Measurements from ENCODE around the gene CORO1C. TPM values are rescaled to one million over a fixed set of nuclear protein-coding genes. Genes with fewer than 3 reads are reported as not detected.

CORO1C gene
- total RNA-seq, 1 donor from 2014 or later: 164 TPM

DNA sequence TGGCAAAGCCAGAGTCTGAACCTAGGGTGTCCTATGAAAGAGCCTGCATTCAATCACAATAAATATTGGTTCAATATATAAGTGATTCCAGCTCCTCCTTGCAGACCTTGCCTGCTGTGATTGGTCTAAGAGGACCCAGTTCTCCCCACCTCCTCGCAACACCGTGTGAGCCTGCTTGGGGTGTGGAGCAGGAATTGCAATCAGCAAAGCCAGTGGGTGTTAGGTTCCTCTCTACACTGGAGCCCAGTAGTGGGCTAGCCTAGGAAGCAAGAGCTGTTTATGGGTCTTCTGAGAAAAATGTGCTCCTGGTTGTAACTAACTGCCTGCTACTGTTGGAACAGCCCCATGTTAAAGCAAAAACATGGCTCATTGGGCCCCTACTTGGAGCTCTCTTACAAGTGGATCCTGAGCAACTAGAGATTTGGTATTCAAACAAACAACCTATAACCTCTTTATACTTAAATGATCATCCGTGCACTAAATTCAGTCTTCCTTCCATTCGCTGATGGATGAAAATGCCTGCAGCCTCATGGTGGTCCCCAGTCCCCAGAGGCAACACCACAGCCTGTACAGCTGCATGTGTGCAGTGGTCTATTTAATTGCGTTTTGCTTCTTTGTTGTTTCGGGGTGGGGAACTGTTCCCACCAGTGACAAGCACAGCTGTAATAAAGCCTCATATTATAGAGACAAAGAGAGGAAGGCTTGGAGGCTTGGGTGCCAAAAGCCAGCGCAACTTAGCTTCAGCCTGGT, 93.9 kb downstream of the CORO1C start:
- H3K27me3 ChIP-seq (ENCODE audit: control insufficient read depth, insufficient read depth, low read length): no peaks in the 10 kb centered on the region
- no peak overlapping the region for H3K4me3 ChIP-seq (ENCODE audit: low read depth, low read length)
- DNase-seq (ENCODE audit: low read depth): no peak
- TF ChIP-seq, protein P1, sequence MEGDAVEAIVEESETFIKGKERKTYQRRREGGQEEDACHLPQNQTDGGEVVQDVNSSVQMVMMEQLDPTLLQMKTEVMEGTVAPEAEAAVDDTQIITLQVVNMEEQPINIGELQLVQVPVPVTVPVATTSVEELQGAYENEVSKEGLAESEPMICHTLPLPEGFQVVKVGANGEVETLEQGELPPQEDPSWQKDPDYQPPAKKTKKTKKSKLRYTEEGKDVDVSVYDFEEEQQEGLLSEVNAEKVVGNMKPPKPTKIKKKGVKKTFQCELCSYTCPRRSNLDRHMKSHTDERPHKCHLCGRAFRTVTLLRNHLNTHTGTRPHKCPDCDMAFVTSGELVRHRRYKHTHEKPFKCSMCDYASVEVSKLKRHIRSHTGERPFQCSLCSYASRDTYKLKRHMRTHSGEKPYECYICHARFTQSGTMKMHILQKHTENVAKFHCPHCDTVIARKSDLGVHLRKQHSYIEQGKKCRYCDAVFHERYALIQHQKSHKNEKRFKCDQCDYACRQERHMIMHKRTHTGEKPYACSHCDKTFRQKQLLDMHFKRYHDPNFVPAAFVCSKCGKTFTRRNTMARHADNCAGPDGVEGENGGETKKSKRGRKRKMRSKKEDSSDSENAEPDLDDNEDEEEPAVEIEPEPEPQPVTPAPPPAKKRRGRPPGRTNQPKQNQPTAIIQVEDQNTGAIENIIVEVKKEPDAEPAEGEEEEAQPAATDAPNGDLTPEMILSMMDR (IDR thresholded peaks at IDR 0.05; ENCODE audit: insufficient read depth, low read length, poor library complexity, severe bottlenecking): no peak
- no peaks in the 10 kb centered on the region for H3K36me3 ChIP-seq (ENCODE audit: control insufficient read depth, insufficient read depth, low read length)

DNA sequence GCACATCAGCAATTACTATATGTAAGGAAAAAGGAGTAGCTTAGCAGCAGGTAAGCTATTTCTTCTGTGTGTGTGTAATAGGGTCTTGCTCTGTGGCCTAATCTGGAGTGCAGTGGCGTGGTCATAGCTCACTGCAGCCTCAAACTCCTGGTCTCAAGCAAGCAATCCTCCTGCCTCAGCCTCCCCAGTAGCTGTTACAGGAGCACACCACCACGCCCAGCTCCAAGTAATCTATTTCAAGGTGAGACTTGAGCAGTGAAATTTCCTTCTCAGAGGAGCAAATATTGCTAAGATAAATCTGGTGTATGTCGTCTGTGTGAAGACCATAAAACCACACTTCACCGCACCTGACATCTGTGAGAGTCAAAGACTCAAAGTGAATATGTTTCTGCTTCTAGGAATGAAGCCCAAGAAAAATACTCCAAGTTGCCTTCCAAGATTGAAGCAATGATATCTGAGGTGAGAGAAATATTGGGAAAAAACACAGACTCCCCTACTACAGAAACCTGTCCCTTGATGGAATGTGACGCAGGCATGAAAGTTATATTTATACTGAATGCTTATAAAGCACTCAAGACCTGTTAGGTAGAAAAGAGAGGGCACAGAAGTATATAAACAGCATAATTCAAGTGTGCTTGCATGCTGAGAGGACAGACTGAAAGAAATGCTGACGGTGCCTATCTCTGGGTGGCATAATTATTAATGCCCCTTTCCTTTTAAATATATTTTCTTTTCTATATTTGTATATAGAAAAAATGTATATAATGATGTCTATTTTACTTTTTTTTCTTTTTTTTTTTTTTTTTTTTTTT, 95.1 kb downstream of the CORO1C start:
- DNase-seq (ENCODE audit: low read depth): no peak
- TF ChIP-seq, protein P1 (IDR thresholded peaks at IDR 0.05; ENCODE audit: insufficient read depth, low read length, poor library complexity, severe bottlenecking): no peak
- Histone ChIP-seq H3K36me3 (ENCODE audit: control insufficient read depth, insufficient read depth, low read length) (no peaks in the 10 kb centered on the region), H3K27me3 (ENCODE audit: control insufficient read depth, insufficient read depth, low read length) (no peaks in the 10 kb centered on the region), H3K4me3 (ENCODE audit: low read depth, low read length) (no peak overlapping the region)

DNA sequence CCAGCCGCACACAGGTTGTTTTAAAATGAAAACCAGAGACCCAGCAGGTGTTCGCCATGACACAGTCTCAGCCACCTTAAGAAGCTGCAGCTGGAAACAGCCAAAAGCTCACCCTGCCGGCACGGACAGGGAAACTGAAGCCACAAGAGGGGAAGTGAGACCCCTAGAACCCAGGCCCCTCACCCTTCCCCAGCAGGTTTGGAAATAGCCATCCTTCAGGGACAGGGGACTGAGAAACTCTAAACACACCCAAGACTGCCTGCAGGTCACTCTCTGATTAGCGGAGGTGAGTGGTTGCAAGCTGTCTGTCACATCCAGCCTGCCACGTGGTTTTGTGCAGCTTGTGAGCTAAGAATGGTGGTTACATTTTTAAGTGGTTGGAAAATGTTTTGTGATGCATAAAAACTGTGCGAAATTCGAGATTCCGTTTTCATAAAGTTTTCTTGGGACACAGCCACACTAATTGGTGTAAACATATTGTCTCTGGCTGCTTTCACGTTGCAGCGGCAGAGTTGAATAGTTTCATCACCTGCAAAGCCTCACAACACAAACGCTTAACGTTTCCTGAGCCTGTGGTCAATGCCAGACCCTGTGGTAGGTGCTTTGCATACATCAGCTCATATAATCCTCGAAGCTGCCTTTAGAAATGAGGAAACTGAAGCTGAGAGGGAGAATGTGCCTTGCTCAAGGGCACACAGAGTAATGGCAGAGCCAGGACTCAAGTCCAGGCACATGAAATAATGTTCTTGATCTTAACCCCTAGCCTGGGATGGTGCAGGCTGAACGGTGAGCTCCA, 95.9 kb downstream of the CORO1C start:
- H3K4me3 ChIP-seq (ENCODE audit: low read depth, low read length): no peak overlapping the region
- no peaks in the 10 kb centered on the region for H3K27me3 ChIP-seq (ENCODE audit: control insufficient read depth, insufficient read depth, low read length)
- TF ChIP-seq, protein P1 (IDR thresholded peaks at IDR 0.05; ENCODE audit: insufficient read depth, low read length, poor library complexity, severe bottlenecking): no peak
- no peaks in the 10 kb centered on the region for H3K36me3 ChIP-seq (ENCODE audit: control insufficient read depth, insufficient read depth, low read length)
- DNase-seq (ENCODE audit: low read depth): no peak

DNA sequence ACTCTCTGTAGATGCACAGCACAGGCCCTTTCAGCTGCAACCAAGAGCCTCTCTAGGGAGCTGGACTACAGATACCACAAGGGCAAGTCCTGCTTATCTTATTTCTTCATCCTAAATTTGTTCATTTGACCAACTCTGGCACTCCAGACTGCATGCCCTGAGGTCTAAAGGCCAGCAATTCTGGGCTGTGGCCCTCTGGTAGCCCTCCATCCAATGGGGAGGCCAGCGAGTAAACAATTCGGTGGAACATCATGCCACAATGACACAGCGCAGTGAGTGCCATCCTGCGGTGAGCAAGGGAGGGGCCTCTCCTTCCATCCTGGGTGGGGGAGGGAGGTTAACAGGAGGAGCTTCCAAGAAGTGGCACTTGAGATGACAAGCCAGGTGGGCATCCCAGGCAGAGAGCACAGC, 97.0 kb downstream of the CORO1C start:
- H3K27me3 ChIP-seq (ENCODE audit: control insufficient read depth, insufficient read depth, low read length): no peaks in the 10 kb centered on the region
- H3K4me3 ChIP-seq (ENCODE audit: low read depth, low read length): no peak overlapping the region
- no peaks in the 10 kb centered on the region for H3K36me3 ChIP-seq (ENCODE audit: control insufficient read depth, insufficient read depth, low read length)
- no peak for DNase-seq (ENCODE audit: low read depth)
- TF ChIP-seq, protein P1 (IDR thresholded peaks at IDR 0.05; ENCODE audit: insufficient read depth, low read length, poor library complexity, severe bottlenecking): no peak

DNA sequence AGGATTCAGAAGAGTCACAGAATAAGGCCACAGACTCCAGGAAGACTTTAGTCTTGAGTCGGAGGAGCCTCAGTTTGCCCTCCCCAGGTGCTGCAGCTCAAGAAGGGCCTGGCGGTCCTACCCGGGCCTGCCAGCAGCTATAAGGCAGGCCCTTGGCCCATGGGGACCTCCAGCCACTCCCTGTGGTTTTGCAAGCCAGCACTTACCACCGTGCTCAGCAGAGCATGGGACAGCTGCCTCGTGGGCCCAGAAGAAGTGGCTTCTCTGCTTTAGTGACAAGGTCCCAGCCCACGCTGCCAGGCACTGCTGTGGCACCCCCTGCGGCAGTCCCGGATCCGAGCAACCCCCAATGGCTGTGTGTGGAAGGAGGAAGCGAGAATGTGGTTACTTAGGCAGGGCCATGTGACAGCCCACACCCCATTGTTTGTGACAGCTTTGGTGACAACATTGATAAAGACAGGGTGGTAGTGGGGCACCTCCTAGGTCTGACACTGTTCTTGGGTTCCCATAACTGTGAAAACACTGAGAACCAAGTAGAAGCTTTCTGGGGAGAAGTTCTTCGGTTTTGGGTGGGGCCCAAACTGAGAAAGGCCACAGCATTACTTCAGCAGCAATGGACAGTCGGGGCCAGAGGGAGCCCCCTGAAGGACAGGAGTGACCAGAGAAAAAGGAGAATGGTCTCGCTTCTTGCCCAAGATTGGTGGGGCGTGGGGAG, 97.6 kb downstream of the CORO1C start, which contains the start of gene SELPLG:
Gene SELPLG (minus strand): TSS at position 361 of the 715 bp plus-strand sequence. CDS start 9,587 bp downstream, outside the sequence.
- TF ChIP-seq, protein P1 (IDR thresholded peaks at IDR 0.05; ENCODE audit: insufficient read depth, low read length, poor library complexity, severe bottlenecking): no peak
- Histone ChIP-seq H3K27me3 (ENCODE audit: control insufficient read depth, insufficient read depth, low read length) (no peaks in the 10 kb centered on the region), H3K36me3 (ENCODE audit: control insufficient read depth, insufficient read depth, low read length) (no peaks in the 10 kb centered on the region), H3K4me3 (ENCODE audit: low read depth, low read length) (no peak within 1 kb of the TSS)
- DNase-seq (ENCODE audit: low read depth): no peak

All from kidney epithelial cell (primary cell).